Keratinocyte (primary cell): ENCODE measurements around the gene DDX43. TPM values are rescaled to one million over a fixed set of nuclear protein-coding genes. Genes with fewer than 3 reads are reported as not detected.
A peak's percentile ranks its signal among the peaks of the same experiment; 100 is the strongest.

Experiments
- DNase-seq: peaks from one replicate; pipeline ENCODE4 v3.0.0-alpha.2; 2011; ENCODE audit warnings: low read depth, missing footprints, low spot score
- FAIRE-seq: peaks from 2 replicates; lab custom pipeline; 2011; peaks lifted over from hg19 to GRCh38; lab: Jason Lieb, UNC
- H2AFZ ChIP-seq: 2 replicates; pipeline ENCODE4 v1.6.0; 2012; ENCODE audit warnings: low read length, control low read depth, inconsistent platforms; ENCODE audit not compliant: control insufficient read depth
- H3K27ac ChIP-seq: 2 replicates; pipeline ENCODE4 v1.5.1; 2011; ENCODE audit warnings: low read length; ENCODE audit not compliant: control insufficient read depth, insufficient read depth
- H3K27me3 ChIP-seq: 3 replicates; pipeline ENCODE4 v1.6.0; 2011; ENCODE audit warnings: low read length; ENCODE audit not compliant: control insufficient read depth, insufficient read depth; ENCODE audit errors: extremely low read depth
- H3K36me3 ChIP-seq, 2 experiments: 2 replicates in 1 of 2; 3 replicates in 1 of 2; pipeline ENCODE4 v1.5.1; 2011; ENCODE audit warnings: low read length in 2 of 2, mild to moderate bottlenecking in 1 of 2; ENCODE audit not compliant: control insufficient read depth in 2 of 2, insufficient read depth in 2 of 2; ENCODE audit errors: extremely low read depth in 1 of 2
- H3K4me1 ChIP-seq: 3 replicates; pipeline ENCODE4 v1.5.1; 2011; ENCODE audit warnings: low read length; ENCODE audit not compliant: control insufficient read depth, insufficient read depth; ENCODE audit errors: extremely low read depth
- H3K4me2 ChIP-seq: 3 replicates; pipeline ENCODE4 v1.6.0; 2011; ENCODE audit warnings: low read depth, low read length; ENCODE audit not compliant: control insufficient read depth, insufficient read depth; ENCODE audit errors: extremely low read depth
- H3K4me3 ChIP-seq, 3 experiments: fragments of 200-600 bp in 1 of 3; sonication (generic) in 1 of 3; 2 replicates in 2 of 3; 3 replicates in 1 of 3; pipeline ENCODE4 v1.5.1; 2011 to 2016; ENCODE audit warnings: low read length in 3 of 3, mild to moderate bottlenecking in 3 of 3, control low read depth in 2 of 3, inconsistent platforms in 1 of 3, low read depth in 1 of 3, mixed read lengths in 1 of 3, mixed run types in 1 of 3, moderate library complexity in 1 of 3; ENCODE audit not compliant: control insufficient read depth in 2 of 3, insufficient read depth in 2 of 3; ENCODE audit errors: extremely low read depth in 1 of 3
- H3K79me2 ChIP-seq: 2 replicates; pipeline ENCODE4 v1.6.0; 2012; ENCODE audit warnings: low read length; ENCODE audit not compliant: control insufficient read depth, insufficient read depth
- H3K9ac ChIP-seq: 3 replicates; pipeline ENCODE4 v1.6.0; 2011; ENCODE audit warnings: low read length; ENCODE audit not compliant: control insufficient read depth, insufficient read depth; ENCODE audit errors: extremely low read depth
- H3K9me1 ChIP-seq: 3 replicates; pipeline ENCODE4 v1.6.0; 2011; ENCODE audit warnings: low read length; ENCODE audit not compliant: control insufficient read depth, insufficient read depth; ENCODE audit errors: extremely low read depth
- H3K9me3 ChIP-seq: 2 replicates; pipeline ENCODE4 v1.5.1; 2012; ENCODE audit warnings: low read depth, low read length; ENCODE audit not compliant: control insufficient read depth
- H4K20me1 ChIP-seq: 3 replicates; pipeline ENCODE4 v1.6.0; 2011; ENCODE audit warnings: low read length; ENCODE audit not compliant: control insufficient read depth, insufficient read depth; ENCODE audit errors: extremely low read depth
- EZH2 ChIP-seq: IDR thresholded peaks from one replicate; pipeline ENCODE4 v1.6.1; 2012; ENCODE audit warnings: inconsistent platforms, mild to moderate bottlenecking, low read length, moderate library complexity
- dilution Hi-C: fragments of 300-500 bp; cut with MboI; formaldehyde crosslinking; loops from one replicate; pipeline ENCODE4 v1.7.0; 2020; ENCODE audit warnings: low sequenced_read_pairs; ENCODE audit not compliant: extremely low pct_ligation_motif_present
- polyA plus RNA-seq, 5 experiments: library from polyadenylated mRNA; depleted of rRNA in 3 of 5; stranded (reverse) in 3 of 5; stranded (forward) in 1 of 5; unstranded in 1 of 5; fragments of >200 nt; gene quantifications; 1 replicate in 1 of 5; 2 replicates in 3 of 5; 3 replicates in 1 of 5; pipeline versions ENCODE4 v1.2.1 to v1.2.3, GENCODE V29; 2011 to 2012; ENCODE audit warnings: missing spikeins in 2 of 5, low read depth in 1 of 5, low replicate concordance in 1 of 5
- TF ChIP-seq, protein P1 (sequence below), 3 experiments: IDR thresholded peaks in 1 of 3; conservative IDR thresholded peaks in 1 of 3; optimal IDR thresholded peaks in 1 of 3; 2 replicates in 2 of 3; 3 replicates in 1 of 3; pipeline versions ENCODE3 to v1.5.1; 2011; ENCODE audit warnings: low read length in 3 of 3, mild to moderate bottlenecking in 3 of 3, moderate library complexity in 2 of 3, control low read depth in 1 of 3, inconsistent platforms in 1 of 3; ENCODE audit not compliant: insufficient read depth in 2 of 3; ENCODE audit errors: extremely low read depth in 1 of 3

DDX43 gene
- polyA plus RNA-seq, 1 donor (not counting 4 experiments of a cell fraction or from before 2014, with no cell fraction given): 0.33 TPM

DNA sequence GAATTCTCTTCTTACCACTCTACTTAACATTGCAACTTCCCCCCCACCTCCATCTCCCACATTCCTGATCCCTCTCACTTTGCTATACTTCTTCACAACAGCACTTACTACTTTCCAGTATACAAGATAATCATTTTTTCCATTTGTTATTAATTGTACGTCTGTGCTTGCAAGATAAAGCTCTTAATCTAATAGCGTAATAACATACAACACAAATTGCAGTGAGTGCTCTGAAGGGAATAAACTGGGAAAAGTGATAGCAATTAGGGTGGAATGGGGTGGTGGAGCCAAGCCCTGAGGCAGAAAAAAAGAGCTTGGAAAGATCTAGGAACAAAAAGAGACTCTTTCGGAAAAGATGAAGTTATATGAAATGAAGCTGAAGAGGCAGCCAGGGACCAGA, 48.9 kb downstream of the DDX43 start:
- Histone ChIP-seq H3K4me1 (no peaks in the 10 kb centered on the region), H3K4me3 (no peak overlapping the region), H3K9me1 (no peaks in the 10 kb centered on the region), H3K27ac (no peak overlapping the region), H3K27me3 (no peaks in the 10 kb centered on the region), H2AFZ (no peak overlapping the region), H3K4me2 (no peak overlapping the region), H3K79me2 (no peaks in the 10 kb centered on the region), H4K20me1 (no peaks in the 10 kb centered on the region), H3K9ac (no peak overlapping the region), H3K36me3 (no peaks in the 10 kb centered on the region), H3K9me3 (no peaks in the 10 kb centered on the region)
- DNase-seq: no peak
- no peak for FAIRE-seq
- dilution Hi-C loops: no loop called here
- no peak for TF ChIP-seq EZH2
- TF ChIP-seq, protein P1, sequence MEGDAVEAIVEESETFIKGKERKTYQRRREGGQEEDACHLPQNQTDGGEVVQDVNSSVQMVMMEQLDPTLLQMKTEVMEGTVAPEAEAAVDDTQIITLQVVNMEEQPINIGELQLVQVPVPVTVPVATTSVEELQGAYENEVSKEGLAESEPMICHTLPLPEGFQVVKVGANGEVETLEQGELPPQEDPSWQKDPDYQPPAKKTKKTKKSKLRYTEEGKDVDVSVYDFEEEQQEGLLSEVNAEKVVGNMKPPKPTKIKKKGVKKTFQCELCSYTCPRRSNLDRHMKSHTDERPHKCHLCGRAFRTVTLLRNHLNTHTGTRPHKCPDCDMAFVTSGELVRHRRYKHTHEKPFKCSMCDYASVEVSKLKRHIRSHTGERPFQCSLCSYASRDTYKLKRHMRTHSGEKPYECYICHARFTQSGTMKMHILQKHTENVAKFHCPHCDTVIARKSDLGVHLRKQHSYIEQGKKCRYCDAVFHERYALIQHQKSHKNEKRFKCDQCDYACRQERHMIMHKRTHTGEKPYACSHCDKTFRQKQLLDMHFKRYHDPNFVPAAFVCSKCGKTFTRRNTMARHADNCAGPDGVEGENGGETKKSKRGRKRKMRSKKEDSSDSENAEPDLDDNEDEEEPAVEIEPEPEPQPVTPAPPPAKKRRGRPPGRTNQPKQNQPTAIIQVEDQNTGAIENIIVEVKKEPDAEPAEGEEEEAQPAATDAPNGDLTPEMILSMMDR (optimal IDR thresholded peaks at IDR 0.05 in 1 of 3, IDR thresholded peaks at IDR 0.05 in 1 of 3, conservative IDR thresholded peaks at IDR 0.05 in 1 of 3; ENCODE audit: extremely low read depth in 1 of 3, insufficient read depth in 2 of 3, low read length in 3 of 3): no peak

DNA sequence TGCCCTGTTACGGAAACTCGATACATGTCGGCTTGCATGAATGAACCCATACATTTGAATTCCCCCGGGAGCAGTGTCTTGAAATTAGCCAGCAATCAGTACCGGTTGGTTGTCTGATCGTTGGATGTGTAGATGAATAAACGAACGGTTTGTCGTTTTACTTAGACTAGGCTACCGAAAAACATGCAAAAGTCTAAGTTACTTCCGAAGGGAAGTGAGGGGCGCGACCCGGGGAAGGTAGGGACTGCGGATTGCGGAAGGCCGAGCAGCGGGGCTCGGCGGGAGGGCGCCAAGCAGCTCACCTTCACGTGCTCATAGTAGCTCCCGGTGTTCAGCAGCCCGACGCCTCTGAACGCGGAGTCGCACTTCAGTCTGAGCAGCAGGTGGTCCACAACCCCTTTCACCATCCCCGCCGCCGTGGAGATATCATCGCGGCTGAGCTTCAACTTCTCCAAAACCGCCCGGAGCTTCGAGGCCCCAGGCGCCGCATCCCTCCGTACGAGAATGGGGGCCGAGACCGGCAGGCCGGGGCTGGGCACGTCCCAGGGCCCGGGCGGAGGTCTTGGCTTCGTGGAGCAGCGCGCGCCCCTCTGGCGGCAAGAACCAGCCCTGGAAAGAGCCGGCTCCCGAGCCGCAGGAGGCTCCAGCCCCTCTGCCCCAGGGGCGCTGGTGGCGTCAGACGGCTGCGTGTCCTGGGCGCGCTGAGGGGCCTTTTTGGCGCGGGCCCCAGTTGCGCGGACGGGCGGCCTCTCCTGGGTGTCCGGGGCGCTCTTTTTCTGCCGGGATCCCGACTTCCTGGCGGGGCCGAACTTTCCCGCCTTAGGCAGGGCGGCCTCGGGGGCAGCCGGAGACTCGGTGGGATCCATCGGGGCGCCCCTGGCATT, 56.8 kb downstream of the DDX43 start:
- no peaks in the 10 kb centered on the region for H3K36me3 ChIP-seq
- peak overlapping the region; percentile 66 for H3K9ac ChIP-seq
- H3K4me1 ChIP-seq: peaks cover 15% of the 10 kb centered on the region
- peak overlapping the region; percentile 76 for H3K4me2 ChIP-seq
- H3K79me2 ChIP-seq: peaks cover 9% of the 10 kb centered on the region
- TF ChIP-seq EZH2: no peak
- TF ChIP-seq, protein P1 (optimal IDR thresholded peaks at IDR 0.05 in 1 of 3, IDR thresholded peaks at IDR 0.05 in 1 of 3, conservative IDR thresholded peaks at IDR 0.05 in 1 of 3; ENCODE audit: extremely low read depth in 1 of 3, insufficient read depth in 2 of 3, low read length in 3 of 3): no peak
- dilution Hi-C loops: no loop called here
- no peaks in the 10 kb centered on the region for H4K20me1 ChIP-seq
- H3K27me3 ChIP-seq: no peaks in the 10 kb centered on the region
- H2AFZ ChIP-seq: peak overlapping the region; percentile 94
- no peak for DNase-seq
- FAIRE-seq: no peak
- peak overlapping the region; percentile 51 to 79 (median 70) for H3K4me3 ChIP-seq
- no peaks in the 10 kb centered on the region for H3K9me1 ChIP-seq
- peak overlapping the region; percentile 58 for H3K27ac ChIP-seq
- no peaks in the 10 kb centered on the region for H3K9me3 ChIP-seq
